Natural killer cell (primary cell): Measurements from ENCODE around the gene SORCS2. TPM values are rescaled to one million over a fixed set of nuclear protein-coding genes. Genes with fewer than 3 reads are reported as not detected.

Experiments
- ATAC-seq, 3 donors: fragments of 150-1000 bp in 2 of 3; fragments of 200-7000 bp in 1 of 3; cut with Tn5 transposase; 1 replicate in 1 of 3; 2 replicates in 2 of 3; pipeline ENCODE4 v1.10.0; 2021; ENCODE audit warnings: mild to moderate bottlenecking in 2 of 3, moderate library complexity in 2 of 3
- DNase-seq, 2 donors: peaks; one replicate each; pipeline versions ENCODE4 v3.0.0 to v3.0.0-alpha.2; 2013 to 2021; ENCODE audit warnings: mixed read lengths in 1 of 2
- H3K27ac ChIP-seq: one replicate; pipeline ENCODE4 v1.5.1; 2013; ENCODE audit warnings: mild to moderate bottlenecking, low read length
- H3K27me3 ChIP-seq: one replicate; pipeline ENCODE4 v1.6.1; 2013; ENCODE audit warnings: low read length; ENCODE audit not compliant: control insufficient read depth, insufficient read depth
- H3K36me3 ChIP-seq: one replicate; pipeline ENCODE4 v1.6.1; 2013; ENCODE audit warnings: low read length; ENCODE audit not compliant: control insufficient read depth, insufficient read depth
- H3K4me1 ChIP-seq: one replicate; pipeline ENCODE4 v1.6.1; 2013; ENCODE audit warnings: low read length; ENCODE audit not compliant: control insufficient read depth, insufficient read depth
- H3K4me3 ChIP-seq: one replicate; pipeline ENCODE4 v1.5.1; 2013; ENCODE audit warnings: low read length
- H3K9me3 ChIP-seq: one replicate; pipeline ENCODE4 v1.6.1; 2013; ENCODE audit warnings: low read length; ENCODE audit not compliant: control insufficient read depth, insufficient read depth
- H3K27ac Mint-ChIP-seq, 2 donors: one replicate each; pipeline ENCODE4 v1.8.0; 2022; ENCODE audit warnings: mild to moderate bottlenecking in 2 of 2, mixed read lengths in 2 of 2, moderate library complexity in 1 of 2
- H3K27me3 Mint-ChIP-seq, 2 donors: one replicate each; pipeline ENCODE4 v1.8.0; 2022; ENCODE audit warnings: low read depth in 2 of 2, mixed read lengths in 2 of 2
- H3K36me3 Mint-ChIP-seq: one replicate; pipeline ENCODE4 v1.8.0; 2022; ENCODE audit warnings: mixed read lengths
- H3K4me1 Mint-ChIP-seq, 2 donors: one replicate each; pipeline ENCODE4 v1.8.0; 2022; ENCODE audit warnings: mixed read lengths in 2 of 2
- H3K4me3 Mint-ChIP-seq: one replicate; pipeline ENCODE4 v1.8.0; 2022; ENCODE audit warnings: mild to moderate bottlenecking, moderate library complexity, mixed read lengths
- H3K9me3 Mint-ChIP-seq, 2 donors: one replicate each; pipeline ENCODE4 v1.8.0; 2022; ENCODE audit warnings: mixed read lengths in 2 of 2
- CTCF ChIP-seq: fragments of 200-600 bp; IDR thresholded peaks from one replicate; pipeline ENCODE4 v1.8.0; 2022; ENCODE audit warnings: antibody characterized with exemption
- WGBS: methylation state at CpG from one replicate; pipeline ENCODE4 v1.1.7; 2013; ENCODE audit warnings: missing lambda C conversion rate; ENCODE audit not compliant: insufficient coverage; 5-methylcytosine and 5-hydroxymethylcytosine counted together
- intact Hi-C: fragments of 100-400 bp; cut with micrococcal nuclease; formaldehyde crosslinking; loops from one replicate; pipeline ENCODE4 v1.14.2; 2022
- total RNA-seq, 4 donors: library from RNA; stranded (reverse); fragments of 120-200 nt in 1 of 4; gene quantifications; one replicate each; pipeline versions ENCODE4 v1.2.3 to v1.2.4, GENCODE V29; 2013 to 2022

Gene SORCS2
- total RNA-seq, 3 donors from 2014 or later (not counting 1 experiment from before 2014, with no cell fraction given) = 1.2 to 2.5 (median 1.4) TPM

GRCh38 chr4:7434766-7435150 is 242.4 kb downstream of the SORCS2 start, which contains the start of gene PSAPL1:
TSS of gene PSAPL1 (minus strand) at chr4:7434930. CDS start at chr4:7434879, 51 bp downstream.
- ATAC-seq (peak in 2 of 3 donors; percentile 33 to 54), DNase-seq (no peak)
- Mint-ChIP-seq H3K27ac (peak within 1 kb of the TSS; percentile 64 to 78), H3K4me3 (peak within 1 kb of the TSS; percentile 74), H3K9me3 (no peaks in the 10 kb centered on the region), H3K4me1 (peaks cover 15 to 21% of the 10 kb centered on the region in 2 donors), H3K27me3 (peaks cover 41 to 48% of the 10 kb centered on the region in 2 donors), H3K36me3 (no peaks in the 10 kb centered on the region)
- no peaks in the 10 kb centered on the region for H3K36me3 ChIP-seq
- no peak for TF ChIP-seq CTCF
- peaks cover 28% of the 10 kb centered on the region for H3K4me1 ChIP-seq
- intact Hi-C loops = loop anchor here (1.0 to 10.0 kb wide), 3 partner anchors 90 to 280 kb away; no protein-coding TSS in a partner anchor
- peaks cover 18% of the 10 kb centered on the region for H3K27me3 ChIP-seq
- H3K27ac ChIP-seq = no peak within 1 kb of the TSS
- WGBS = 39% methylated on average over 7 of the region's 7 CpGs
- H3K4me3 ChIP-seq = no peak within 1 kb of the TSS
- H3K9me3 ChIP-seq = no peaks in the 10 kb centered on the region

DNA sequence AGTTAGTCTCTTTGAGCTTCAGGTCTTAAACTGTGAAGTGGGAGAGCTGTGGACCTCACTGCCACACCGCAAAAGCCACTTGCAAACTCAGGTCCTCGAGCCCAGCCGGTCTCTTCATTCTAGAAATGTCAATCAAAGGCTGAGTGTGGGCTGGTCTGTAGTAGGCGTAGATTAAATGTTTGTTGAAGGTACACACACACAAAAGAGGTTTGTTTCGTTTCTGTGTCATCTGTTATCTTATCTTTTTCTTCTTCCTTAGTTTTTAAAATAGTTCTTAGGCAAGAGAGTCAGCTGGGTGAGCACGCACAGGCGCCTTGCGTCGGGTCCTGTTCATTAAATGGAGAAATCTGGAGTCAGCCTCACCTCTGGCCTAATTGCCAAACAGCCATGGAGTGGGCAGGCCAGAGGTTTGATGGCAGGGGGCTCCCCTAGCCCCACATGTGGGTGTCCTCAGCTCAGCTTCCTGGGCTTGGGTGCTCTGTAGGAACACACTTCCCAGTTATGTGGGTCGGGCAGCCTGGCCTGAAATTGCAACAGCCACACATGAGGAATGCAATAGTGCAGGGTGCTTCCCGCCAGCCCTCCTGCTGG is 243.2 kb downstream of the SORCS2 start:
- H3K4me3 Mint-ChIP-seq = peak overlapping the region; percentile 74
- ATAC-seq (peak; percentile 76 to 95 (median 92)), DNase-seq (peak; percentile 23 to 59)
- Histone ChIP-seq H3K36me3 (no peaks in the 10 kb centered on the region), H3K27ac (no peak overlapping the region), H3K4me1 (peaks cover 28% of the 10 kb centered on the region), H3K9me3 (no peaks in the 10 kb centered on the region), H3K27me3 (peaks cover 18% of the 10 kb centered on the region), H3K4me3 (no peak overlapping the region)
- intact Hi-C loops = loop anchor here (1.0 to 10.0 kb wide), 3 partner anchors 89 to 279 kb away; no protein-coding TSS in a partner anchor
- TF ChIP-seq CTCF = no peak
- peaks cover 39 to 48% of the 10 kb centered on the region in 2 donors for H3K27me3 Mint-ChIP-seq
- H3K36me3 Mint-ChIP-seq = no peaks in the 10 kb centered on the region
- peak overlapping the region; percentile 64 to 78 for H3K27ac Mint-ChIP-seq
- peaks cover 15 to 21% of the 10 kb centered on the region in 2 donors for H3K4me1 Mint-ChIP-seq
- no peaks in the 10 kb centered on the region for H3K9me3 Mint-ChIP-seq
- WGBS = 51% methylated on average over 9 of the region's 11 CpGs

DNA sequence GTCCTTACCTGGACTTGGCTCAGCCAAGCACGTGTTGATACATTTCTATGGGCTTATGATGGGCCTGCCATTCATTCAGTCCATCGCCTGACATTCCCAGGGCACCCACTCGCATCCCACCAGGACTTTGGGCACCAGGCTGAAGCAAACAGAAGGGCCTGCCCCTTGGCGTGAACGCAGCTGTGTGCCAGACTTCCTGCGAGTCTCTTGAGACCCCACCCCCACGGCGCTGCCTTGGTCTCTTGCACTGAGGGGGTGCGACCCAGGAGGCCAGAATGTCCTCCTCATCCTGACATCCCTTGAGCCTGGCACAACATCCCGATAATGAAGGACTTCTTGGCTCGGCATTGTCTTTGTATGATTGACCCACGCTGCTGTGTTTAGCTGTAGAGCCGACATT is 243.9 kb downstream of the SORCS2 start:
- Histone ChIP-seq H3K9me3 (no peaks in the 10 kb centered on the region), H3K36me3 (no peaks in the 10 kb centered on the region), H3K4me3 (no peak overlapping the region), H3K27me3 (peaks cover 21% of the 10 kb centered on the region), H3K27ac (no peak overlapping the region), H3K4me1 (peaks cover 28% of the 10 kb centered on the region)
- TF ChIP-seq CTCF = no peak
- DNase-seq = no peak
- H3K27ac Mint-ChIP-seq = no peak overlapping the region
- peaks cover 42 to 52% of the 10 kb centered on the region in 2 donors for H3K27me3 Mint-ChIP-seq
- no peaks in the 10 kb centered on the region for H3K36me3 Mint-ChIP-seq
- intact Hi-C loops = loop anchor here (10.0 kb wide), 2 partner anchors 89 to 279 kb away; no protein-coding TSS in a partner anchor
- H3K4me1 Mint-ChIP-seq = peaks cover 15 to 27% of the 10 kb centered on the region in 2 donors
- no peaks in the 10 kb centered on the region for H3K9me3 Mint-ChIP-seq
- ATAC-seq = no peak
- 81% methylated on average over 13 of the region's 13 CpGs for WGBS
- no peak overlapping the region for H3K4me3 Mint-ChIP-seq
